ENCODE data around the gene MTUS2. TPM values are rescaled to one million over a fixed set of nuclear protein-coding genes. Genes with fewer than 3 reads are reported as not detected.

MTUS2 gene
- polyA plus RNA-seq, 1 donor from 2014 or later = 4.4 TPM

DNA sequence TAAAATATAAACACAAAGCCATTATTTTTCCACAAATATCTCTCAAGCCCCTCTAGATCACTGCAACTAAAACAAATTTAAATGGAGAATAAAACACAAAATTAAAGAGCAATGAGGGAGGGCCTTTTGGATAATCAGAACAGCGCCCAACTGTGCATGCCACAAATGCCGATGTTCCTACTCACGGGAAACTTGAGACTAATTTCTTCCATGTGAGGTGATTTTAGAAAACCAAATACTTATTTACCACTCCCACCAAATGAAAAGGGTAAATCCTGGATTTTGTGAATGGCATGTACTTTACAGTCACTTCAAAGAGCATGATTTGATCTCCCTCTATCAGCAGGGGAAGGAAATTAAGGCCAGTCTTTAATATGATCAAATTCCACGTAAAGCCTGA, 700.5 kb downstream of the MTUS2 start:
- H3K9ac ChIP-seq (ENCODE audit: low read length) = no peak overlapping the region
- H3K9me3 ChIP-seq (ENCODE audit: low read length) = no peaks in the 10 kb centered on the region
- no peak overlapping the region for H3K4me2 ChIP-seq (ENCODE audit: low read length)
- H3K9me2 ChIP-seq (ENCODE audit: insufficient read depth, low read length) = no peaks in the 10 kb centered on the region
- H4K20me1 ChIP-seq (ENCODE audit: insufficient read depth) = no peaks in the 10 kb centered on the region
- H3K27me3 ChIP-seq (ENCODE audit: insufficient read depth, low read depth, low read length) = no peaks in the 10 kb centered on the region
- H2AFZ ChIP-seq (ENCODE audit: low read depth, low read length) = no peak overlapping the region
- H3F3A ChIP-seq (ENCODE audit: insufficient read depth, low read length, poor library complexity, severe bottlenecking) = no peaks in the 10 kb centered on the region
- H3K27ac ChIP-seq (ENCODE audit: low read length) = no peak overlapping the region
- no peaks in the 10 kb centered on the region for H3K79me2 ChIP-seq (replicated peaks; ENCODE audit: insufficient read depth, low read length)
- no peak overlapping the region for H3K4me3 ChIP-seq (ENCODE audit: low read length)
- H3K36me3 ChIP-seq (ENCODE audit: insufficient read depth, low read length) = peaks cover 8% of the 10 kb centered on the region
- TF ChIP-seq, protein P1, sequence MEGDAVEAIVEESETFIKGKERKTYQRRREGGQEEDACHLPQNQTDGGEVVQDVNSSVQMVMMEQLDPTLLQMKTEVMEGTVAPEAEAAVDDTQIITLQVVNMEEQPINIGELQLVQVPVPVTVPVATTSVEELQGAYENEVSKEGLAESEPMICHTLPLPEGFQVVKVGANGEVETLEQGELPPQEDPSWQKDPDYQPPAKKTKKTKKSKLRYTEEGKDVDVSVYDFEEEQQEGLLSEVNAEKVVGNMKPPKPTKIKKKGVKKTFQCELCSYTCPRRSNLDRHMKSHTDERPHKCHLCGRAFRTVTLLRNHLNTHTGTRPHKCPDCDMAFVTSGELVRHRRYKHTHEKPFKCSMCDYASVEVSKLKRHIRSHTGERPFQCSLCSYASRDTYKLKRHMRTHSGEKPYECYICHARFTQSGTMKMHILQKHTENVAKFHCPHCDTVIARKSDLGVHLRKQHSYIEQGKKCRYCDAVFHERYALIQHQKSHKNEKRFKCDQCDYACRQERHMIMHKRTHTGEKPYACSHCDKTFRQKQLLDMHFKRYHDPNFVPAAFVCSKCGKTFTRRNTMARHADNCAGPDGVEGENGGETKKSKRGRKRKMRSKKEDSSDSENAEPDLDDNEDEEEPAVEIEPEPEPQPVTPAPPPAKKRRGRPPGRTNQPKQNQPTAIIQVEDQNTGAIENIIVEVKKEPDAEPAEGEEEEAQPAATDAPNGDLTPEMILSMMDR (IDR thresholded peaks at IDR 0.05; ENCODE audit: poor library complexity, severe bottlenecking) = no peak
- no peak for TF ChIP-seq SMC3 (conservative IDR thresholded peaks at IDR 0.05; ENCODE audit: poor library complexity)
- no peak for TF ChIP-seq REST (IDR thresholded peaks at IDR 0.05; ENCODE audit: borderline replicate concordance)
- TF ChIP-seq MXI1 (conservative IDR thresholded peaks at IDR 0.05; ENCODE audit: poor library complexity, severe bottlenecking) = no peak
- TF ChIP-seq RAD21 (conservative IDR thresholded peaks at IDR 0.05) = no peak
- TF ChIP-seq EP300 (conservative IDR thresholded peaks at IDR 0.05; ENCODE audit: poor library complexity, severe bottlenecking) = no peak
- TF ChIP-seq TAF1 (IDR thresholded peaks at IDR 0.05; ENCODE audit: low read depth) = no peak
- TF ChIP-seq EZH2 (IDR thresholded peaks at IDR 0.05; ENCODE audit: borderline replicate concordance, insufficient read depth, low read length, poor library complexity, severe bottlenecking) = no peak
- TF ChIP-seq POLR2AphosphoS5 (IDR thresholded peaks at IDR 0.05) = no peak

DNA sequence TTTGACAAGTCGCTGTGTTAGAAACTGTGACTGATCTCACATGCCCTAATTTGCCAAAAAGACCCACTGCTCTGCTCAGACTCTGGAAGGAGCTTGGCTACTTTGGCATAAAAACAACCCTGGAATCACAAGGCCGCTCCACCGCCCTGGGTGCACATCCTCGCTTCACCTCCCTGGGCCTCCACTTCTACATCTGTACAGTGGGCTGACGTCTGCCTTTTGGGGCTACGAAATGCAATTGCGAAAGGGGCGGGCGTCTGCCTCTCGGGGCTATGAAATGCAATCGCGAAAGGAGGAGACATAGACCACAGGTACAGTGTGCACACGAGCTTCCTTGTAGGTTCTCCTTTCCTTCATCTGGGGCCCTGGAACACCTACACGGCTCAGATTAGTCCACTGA, 701.2 kb downstream of the MTUS2 start:
- Histone ChIP-seq H2AFZ (ENCODE audit: low read depth, low read length) (no peak overlapping the region), H3K4me3 (ENCODE audit: low read length) (no peak overlapping the region), H3K27ac (ENCODE audit: low read length) (no peak overlapping the region), H3K79me2 (replicated peaks; ENCODE audit: insufficient read depth, low read length) (no peaks in the 10 kb centered on the region), H3K9me3 (ENCODE audit: low read length) (no peaks in the 10 kb centered on the region), H3K9me2 (ENCODE audit: insufficient read depth, low read length) (no peaks in the 10 kb centered on the region), H3F3A (ENCODE audit: insufficient read depth, low read length, poor library complexity, severe bottlenecking) (no peaks in the 10 kb centered on the region), H3K36me3 (ENCODE audit: insufficient read depth, low read length) (peaks cover 8% of the 10 kb centered on the region), H3K27me3 (ENCODE audit: insufficient read depth, low read depth, low read length) (no peaks in the 10 kb centered on the region), H3K9ac (ENCODE audit: low read length) (no peak overlapping the region), H4K20me1 (ENCODE audit: insufficient read depth) (no peaks in the 10 kb centered on the region), H3K4me2 (ENCODE audit: low read length) (no peak overlapping the region)
- no peak for TF ChIP-seq POLR2AphosphoS5 (IDR thresholded peaks at IDR 0.05)

Data from neural cell (in vitro differentiated cells).